Spinal cord (tissue), 10 donors: ENCODE results near the gene MYH14. TPM values are rescaled to one million over a fixed set of nuclear protein-coding genes. Genes with fewer than 3 reads are reported as not detected.
"Not testable (repeated sequence)": the region's sequence is repeated elsewhere in the genome, so short reads cannot be mapped to it uniquely, and the experiment has no call there.

Experiments used
- DNase-seq, 6 donors: peaks; one replicate each; pipeline versions ENCODE4 v3.0.0 to v3.0.0-alpha.2; 2013 to 2015; ENCODE audit warnings: low spot score in 6 of 6, low read depth in 4 of 6
- H3K27ac ChIP-seq: one replicate; pipeline ENCODE4 v1.5.1; 2013; ENCODE audit warnings: low read depth, low read length, control low read depth
- H3K27me3 ChIP-seq: one replicate; pipeline ENCODE4 v1.6.1; 2013; ENCODE audit warnings: low read length; ENCODE audit not compliant: control insufficient read depth, insufficient read depth
- H3K36me3 ChIP-seq: one replicate; pipeline ENCODE4 v1.6.1; 2013; ENCODE audit warnings: low read length; ENCODE audit not compliant: control insufficient read depth, insufficient read depth
- H3K4me1 ChIP-seq: one replicate; pipeline ENCODE4 v1.6.1; 2013; ENCODE audit warnings: low read length; ENCODE audit not compliant: control insufficient read depth, insufficient read depth
- H3K4me3 ChIP-seq: one replicate; pipeline ENCODE4 v1.5.1; 2013; ENCODE audit warnings: low read depth, low read length, control low read depth
- H3K9me3 ChIP-seq: one replicate; pipeline ENCODE4 v1.6.1; 2013; ENCODE audit warnings: low read length; ENCODE audit not compliant: control insufficient read depth, insufficient read depth
- WGBS: methylation state at CpG from one replicate; pipeline ENCODE4 v1.1.5; 2013; ENCODE audit warnings: missing lambda C conversion rate; ENCODE audit not compliant: insufficient coverage; 5-methylcytosine and 5-hydroxymethylcytosine counted together
- polyA plus RNA-seq, 2 donors: library from polyadenylated mRNA; unstranded; fragments of 120-200 nt; gene quantifications; one replicate each; pipeline ENCODE4 v1.2.1, GENCODE V29; 2013; ENCODE audit not compliant: insufficient read length in 2 of 2
- total RNA-seq, 2 donors: library from RNA; depleted of rRNA in 1 of 2; stranded (reverse); fragments of 120-200 nt in 1 of 2; fragments of >200 nt in 1 of 2; gene quantifications; one replicate each; pipeline versions ENCODE4 v1.2.3 to v1.2.4, GENCODE V29; 2013 to 2014
- donor health status: healthy.

The MYH14 gene
- total and polyA plus RNA-seq, 4 donors: 4.1 to 16.8 (median 10.9) TPM

GRCh38 chr19:50337031-50337430, 133.6 kb downstream of the MYH14 start:
- DNase-seq, H3K9me3 ChIP-seq, H3K36me3 ChIP-seq, H3K27me3 ChIP-seq, H3K27ac ChIP-seq, H3K4me3 ChIP-seq: not testable (repeated sequence)
- H3K4me1 ChIP-seq: peaks cover 21% of the 10 kb centered on the region
- no CpG with 5 or more reads among the region's 6 CpGs for WGBS

GRCh38 chr19:50340331-50340730, 136.9 kb downstream of the MYH14 start:
- no peak overlapping the region for H3K27ac ChIP-seq
- no peaks in the 10 kb centered on the region for H3K36me3 ChIP-seq
- H3K4me1 ChIP-seq: no peaks in the 10 kb centered on the region
- peaks cover 2% of the 10 kb centered on the region for H3K9me3 ChIP-seq
- no peak for DNase-seq
- no peak overlapping the region for H3K4me3 ChIP-seq
- H3K27me3 ChIP-seq: no peaks in the 10 kb centered on the region

GRCh38 chr19:50341091-50341564, 137.7 kb downstream of the MYH14 start:
- H3K4me3 ChIP-seq: no peak overlapping the region
- WGBS: 50% methylated on average over 2 of the region's 3 CpGs
- H3K36me3 ChIP-seq: no peaks in the 10 kb centered on the region
- H3K9me3 ChIP-seq: peaks cover 2% of the 10 kb centered on the region
- H3K27ac ChIP-seq: no peak overlapping the region
- H3K4me1 ChIP-seq: no peaks in the 10 kb centered on the region
- DNase-seq: no peak
- H3K27me3 ChIP-seq: no peaks in the 10 kb centered on the region

GRCh38 chr19:50344661-50345318, 141.4 kb downstream of the MYH14 start:
- peaks cover 2% of the 10 kb centered on the region for H3K9me3 ChIP-seq
- DNase-seq: no peak
- H3K4me3 ChIP-seq: no peak overlapping the region
- no peak overlapping the region for H3K27ac ChIP-seq
- 58% methylated on average over 2 of the region's 8 CpGs for WGBS
- H3K27me3 ChIP-seq: no peaks in the 10 kb centered on the region
- no peaks in the 10 kb centered on the region for H3K4me1 ChIP-seq
- H3K36me3 ChIP-seq: no peaks in the 10 kb centered on the region

- DNase-seq, H3K4me1 ChIP-seq, H3K4me3 ChIP-seq, H3K27ac ChIP-seq, H3K9me3 ChIP-seq, H3K27me3 ChIP-seq, H3K36me3 ChIP-seq: not testable (repeated sequence)
- 60% methylated on average over 2 of the region's 8 CpGs for WGBS
Observed at GRCh38 chr19:50347089-50347581, 143.7 kb downstream of the MYH14 start.

- H3K9me3 ChIP-seq: peaks cover 2% of the 10 kb centered on the region
- H3K4me3 ChIP-seq: no peak overlapping the region
- 76% methylated on average over 16 of the region's 22 CpGs for WGBS
- no peaks in the 10 kb centered on the region for H3K4me1 ChIP-seq
- H3K27ac ChIP-seq: no peak overlapping the region
- no peaks in the 10 kb centered on the region for H3K27me3 ChIP-seq
- no peak for DNase-seq
- no peaks in the 10 kb centered on the region for H3K36me3 ChIP-seq
Observed at GRCh38 chr19:50349277-50350057, 146.0 kb downstream of the MYH14 start.

- DNase-seq: peak in 1 of 6 donors; percentile 23
- WGBS: 78% methylated on average over 2 of the region's 4 CpGs
- peaks cover 7% of the 10 kb centered on the region for H3K4me1 ChIP-seq
Observed at GRCh38 chr19:50352242-50352641, 148.8 kb downstream of the MYH14 start.

GRCh38 chr19:50353487-50353880, 150.1 kb downstream of the MYH14 start:
- not testable (repeated sequence) for H3K27ac ChIP-seq, H3K36me3 ChIP-seq, H3K9me3 ChIP-seq, DNase-seq, H3K27me3 ChIP-seq, H3K4me3 ChIP-seq
- WGBS: 94% methylated on average over 7 of the region's 7 CpGs
- H3K4me1 ChIP-seq: peaks cover 19% of the 10 kb centered on the region

More at GRCh38 chr19:50352242-50352641, 148.8 kb downstream of the MYH14 start:
- no peaks in the 10 kb centered on the region for H3K27me3 ChIP-seq
- H3K9me3 ChIP-seq: no peaks in the 10 kb centered on the region
- no peak overlapping the region for H3K27ac ChIP-seq
- H3K4me3 ChIP-seq: no peak overlapping the region
- H3K36me3 ChIP-seq: no peaks in the 10 kb centered on the region

- DNase-seq: no peak
- Histone ChIP-seq H3K4me1 (peaks cover 32% of the 10 kb centered on the region), H3K27me3 (no peaks in the 10 kb centered on the region), H3K9me3 (no peaks in the 10 kb centered on the region), H3K4me3 (peak overlapping the region; percentile 52), H3K36me3 (no peaks in the 10 kb centered on the region), H3K27ac (no peak overlapping the region)
- WGBS: 46% methylated on average over 10 of the region's 13 CpGs
Observed at GRCh38 chr19:50356691-50357177, 153.3 kb downstream of the MYH14 start.
